GM12864 (cell line): ENCODE results near the gene SESN3.

ENCODE experiments used
- DNase-seq: peaks from one replicate; pipeline ENCODE4 v3.0.0-alpha.2; 2011; ENCODE audit warnings: low read depth
- H3K4me3 ChIP-seq: 2 replicates; pipeline ENCODE4 v1.5.1; 2011; ENCODE audit warnings: mild to moderate bottlenecking, low read depth, low read length, control low read depth
- TF ChIP-seq, protein P1 (sequence below): IDR thresholded peaks from 2 replicates; pipeline ENCODE4 v1.5.1; 2011; ENCODE audit warnings: low read depth, mild to moderate bottlenecking, moderate library complexity, low read length, control low read depth, inconsistent platforms; ENCODE audit errors: missing control alignments

Gene SESN3

DNA sequence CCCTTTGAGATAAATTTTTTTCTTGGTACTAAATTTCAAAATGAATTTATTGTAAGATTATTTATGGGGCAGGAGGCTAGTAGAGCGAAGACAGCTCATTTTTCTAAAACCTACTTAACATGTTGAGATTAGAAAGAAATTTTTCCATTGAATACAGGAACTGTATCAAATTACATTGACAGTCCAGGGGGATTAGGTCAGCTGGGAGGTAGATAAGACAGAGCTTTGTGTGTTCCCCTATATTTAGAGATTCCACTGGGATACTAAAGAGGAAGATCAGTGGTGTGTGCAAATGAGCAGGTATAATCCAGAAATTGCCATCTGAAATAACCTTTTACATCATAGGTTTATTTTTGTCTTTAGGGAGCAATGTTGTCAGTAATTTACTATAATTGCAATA, 109.3 kb downstream of the SESN3 start:
- no peak overlapping the region for H3K4me3 ChIP-seq
- TF ChIP-seq, protein P1, sequence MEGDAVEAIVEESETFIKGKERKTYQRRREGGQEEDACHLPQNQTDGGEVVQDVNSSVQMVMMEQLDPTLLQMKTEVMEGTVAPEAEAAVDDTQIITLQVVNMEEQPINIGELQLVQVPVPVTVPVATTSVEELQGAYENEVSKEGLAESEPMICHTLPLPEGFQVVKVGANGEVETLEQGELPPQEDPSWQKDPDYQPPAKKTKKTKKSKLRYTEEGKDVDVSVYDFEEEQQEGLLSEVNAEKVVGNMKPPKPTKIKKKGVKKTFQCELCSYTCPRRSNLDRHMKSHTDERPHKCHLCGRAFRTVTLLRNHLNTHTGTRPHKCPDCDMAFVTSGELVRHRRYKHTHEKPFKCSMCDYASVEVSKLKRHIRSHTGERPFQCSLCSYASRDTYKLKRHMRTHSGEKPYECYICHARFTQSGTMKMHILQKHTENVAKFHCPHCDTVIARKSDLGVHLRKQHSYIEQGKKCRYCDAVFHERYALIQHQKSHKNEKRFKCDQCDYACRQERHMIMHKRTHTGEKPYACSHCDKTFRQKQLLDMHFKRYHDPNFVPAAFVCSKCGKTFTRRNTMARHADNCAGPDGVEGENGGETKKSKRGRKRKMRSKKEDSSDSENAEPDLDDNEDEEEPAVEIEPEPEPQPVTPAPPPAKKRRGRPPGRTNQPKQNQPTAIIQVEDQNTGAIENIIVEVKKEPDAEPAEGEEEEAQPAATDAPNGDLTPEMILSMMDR: no peak
- no peak for DNase-seq

DNA sequence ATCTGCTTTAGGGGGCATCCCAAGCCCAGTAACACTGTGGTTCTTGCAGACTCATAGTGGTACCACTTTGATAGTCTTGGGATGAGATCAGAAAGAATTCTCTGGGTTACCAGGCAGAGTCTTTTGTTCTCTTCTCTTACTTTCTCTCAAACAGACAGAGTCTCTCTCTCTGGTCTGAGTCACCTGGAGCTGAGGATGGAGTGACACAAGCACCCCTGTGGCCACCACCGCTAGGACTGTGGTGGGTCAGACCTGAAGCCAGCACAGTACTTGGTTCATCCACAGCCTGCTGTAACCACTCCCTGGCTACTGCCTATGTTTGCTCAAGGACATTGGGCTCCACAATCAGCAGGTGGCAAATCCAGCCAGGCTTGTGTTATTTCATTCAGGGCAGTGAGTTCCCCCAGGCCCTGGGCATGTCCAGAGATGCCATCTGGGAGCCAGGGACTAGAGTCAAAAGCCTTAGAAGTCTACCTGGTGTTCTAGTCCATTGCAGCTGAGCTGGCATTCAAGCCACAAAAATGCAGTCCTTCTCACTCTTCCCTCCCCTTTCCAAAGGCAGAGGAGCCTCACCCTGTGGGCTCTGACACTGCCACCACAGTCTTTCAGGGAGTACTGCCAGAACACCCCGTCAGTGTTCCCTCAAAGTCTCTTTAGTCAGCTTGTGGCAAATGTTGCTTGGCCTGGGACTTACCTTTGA, 111.5 kb downstream of the SESN3 start:
- DNase-seq: no peak
- TF ChIP-seq, protein P1: no peak
- no peak overlapping the region for H3K4me3 ChIP-seq

DNA sequence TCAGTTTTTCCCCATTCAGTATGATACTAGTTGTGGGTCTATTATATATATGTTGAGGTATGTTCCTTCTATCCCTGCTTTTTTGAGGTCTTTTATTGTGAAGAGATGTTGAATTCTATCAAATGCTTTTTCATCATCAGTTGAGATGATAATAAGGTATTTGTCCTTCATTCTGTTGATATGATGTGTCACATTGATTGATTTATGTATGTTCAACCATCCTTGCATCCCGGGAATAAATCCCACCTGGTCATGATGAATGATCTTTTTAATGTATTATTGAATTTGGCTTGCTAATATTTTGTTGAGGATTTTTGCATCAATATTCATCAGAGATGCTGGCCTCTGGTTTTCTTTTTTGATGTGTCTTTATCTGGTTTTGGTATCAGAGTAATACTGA, 115.4 kb downstream of the SESN3 start:
- H3K4me3 ChIP-seq: no peak overlapping the region
- no peak for DNase-seq
- TF ChIP-seq, protein P1: no peak
